HepG2 (cell line): ENCODE data around the gene LSR. TPM values are rescaled to one million over a fixed set of nuclear protein-coding genes. Genes with fewer than 3 reads are reported as not detected.

Source experiments
- ATF4 ChIP-seq, 2 experiments: fragments of 450-650 bp in 1 of 2; sonication (generic) in 1 of 2; formaldehyde crosslinking; IDR thresholded peaks; 2 replicates each; pipeline versions ENCODE4 v1.5.0 to v1.8.0; 2020 to 2022; ENCODE audit warnings: mild to moderate bottlenecking in 1 of 2, missing genetic modification reagents in 1 of 2
- DPF2 ChIP-seq: sonication (generic); formaldehyde crosslinking; IDR thresholded peaks from 2 replicates; pipeline ENCODE4 v1.4.0; 2020; ENCODE audit warnings: mild to moderate bottlenecking, low read depth, missing genetic modification reagents, borderline replicate concordance
- ELF4 ChIP-seq: sonication (generic); formaldehyde crosslinking; IDR thresholded peaks from 2 replicates; pipeline ENCODE4 v1.5.0; 2020; ENCODE audit warnings: missing genetic modification reagents, mild to moderate bottlenecking, moderate library complexity, borderline replicate concordance
- GABPB1 ChIP-seq: IDR thresholded peaks from 2 replicates; pipeline ENCODE4 v1.6.1; 2016; ENCODE audit warnings: mild to moderate bottlenecking, missing genetic modification reagents, moderate library complexity, missing compliant biosample characterization
- HMGXB4 ChIP-seq, 2 experiments: sonication (generic) in 1 of 2; formaldehyde crosslinking in 1 of 2; IDR thresholded peaks; 2 replicates each; pipeline versions ENCODE4 v1.4.0 to v1.6.1; 2018 to 2020; ENCODE audit warnings: missing genetic modification reagents in 2 of 2, borderline replicate concordance in 1 of 2, low read depth in 1 of 2, mild to moderate bottlenecking in 1 of 2, missing biosample characterization in 1 of 2
- KAT2B ChIP-seq: fragments of 150-350 bp; IDR thresholded peaks from 2 replicates; pipeline ENCODE4 v1.6.1; 2014; ENCODE audit warnings: low read depth, low read length, borderline replicate concordance
- MEIS2 ChIP-seq: sonication (generic); formaldehyde crosslinking; IDR thresholded peaks from 2 replicates; pipeline ENCODE4 v1.9.0; 2021; ENCODE audit warnings: mild to moderate bottlenecking, missing genetic modification reagents
- TSC22D2 ChIP-seq: sonication (generic); formaldehyde crosslinking; IDR thresholded peaks from 2 replicates; pipeline ENCODE4 v1.5.1; 2020; ENCODE audit warnings: missing genetic modification reagents, mild to moderate bottlenecking, borderline replicate concordance
- ZBTB14 ChIP-seq: sonication (generic); formaldehyde crosslinking; IDR thresholded peaks from 2 replicates; pipeline ENCODE4 v1.4.0; 2020; ENCODE audit warnings: missing genetic modification reagents
- ZFX ChIP-seq: sonication (generic); formaldehyde crosslinking; IDR thresholded peaks from 2 replicates; pipeline ENCODE4 v1.4.0; 2020; ENCODE audit warnings: mild to moderate bottlenecking, low read depth, missing genetic modification reagents, moderate library complexity
- ZNF253 ChIP-seq: sonication (generic); formaldehyde crosslinking; IDR thresholded peaks from 2 replicates; pipeline ENCODE4 v1.8.0; 2022; ENCODE audit warnings: mild to moderate bottlenecking, missing genetic modification reagents, borderline replicate concordance
- ZNF292 ChIP-seq: sonication (generic); formaldehyde crosslinking; IDR thresholded peaks from 2 replicates; pipeline ENCODE4 v1.8.1; 2022; ENCODE audit warnings: mild to moderate bottlenecking, low read depth, missing genetic modification reagents, borderline replicate concordance
- ZNF460 ChIP-seq: sonication (generic); formaldehyde crosslinking; IDR thresholded peaks from 2 replicates; pipeline ENCODE4 v1.5.1; 2020; ENCODE audit warnings: missing genetic modification reagents, mild to moderate bottlenecking, borderline replicate concordance
- ZNF501 ChIP-seq: sonication (generic); formaldehyde crosslinking; IDR thresholded peaks from 2 replicates; pipeline ENCODE4 v1.5.1; 2020; ENCODE audit warnings: mild to moderate bottlenecking, moderate library complexity, missing genetic modification reagents
- ZNF543 ChIP-seq: sonication (generic); formaldehyde crosslinking; IDR thresholded peaks from 2 replicates; pipeline ENCODE4 v1.4.0; 2020; ENCODE audit warnings: mild to moderate bottlenecking, missing genetic modification reagents
- ZNF720 ChIP-seq: sonication (generic); formaldehyde crosslinking; IDR thresholded peaks from 2 replicates; pipeline ENCODE4 v1.4.0; 2020; ENCODE audit warnings: missing genetic modification reagents
- ZNF782 ChIP-seq: sonication (generic); formaldehyde crosslinking; IDR thresholded peaks from 2 replicates; pipeline ENCODE4 v1.4.0; 2020; ENCODE audit warnings: missing genetic modification reagents, mild to moderate bottlenecking, borderline replicate concordance
- ZSCAN12 ChIP-seq: sonication (generic); formaldehyde crosslinking; IDR thresholded peaks from 2 replicates; pipeline ENCODE4 v1.9.0; 2021; ENCODE audit warnings: mild to moderate bottlenecking, missing genetic modification reagents
- polyA plus RNA-seq, 8 experiments: library from polyadenylated mRNA; depleted of rRNA in 3 of 8; stranded (reverse) in 7 of 8; unstranded in 1 of 8; fragments of >200 nt; fragmentation: Illumina TruSeq in 4 of 8; extraction: Trizol in 4 of 8; gene quantifications; 2 replicates each; pipeline versions ENCODE4 v1.2.1 to v1.2.3, GENCODE V29; 2011 to 2016; ENCODE audit warnings: low read depth in 4 of 8, missing spikeins in 1 of 8, mixed read lengths in 1 of 8; ENCODE audit not compliant: insufficient read depth in 1 of 8
- total RNA-seq, 5 experiments: library from RNA; depleted of rRNA; stranded (reverse); fragments of >200 nt; fragmentation: Illumina TruSeq; extraction: Trizol; gene quantifications; 2 replicates each; pipeline ENCODE4 v1.2.3, GENCODE V29; 2016; ENCODE audit warnings: low read depth in 1 of 5

LSR gene
- total and polyA plus RNA-seq, 2 of the 13 experiments (the other 11 are each of a cell fraction or from before 2014, with no cell fraction given): 29.2 to 79.2 TPM

GRCh38 chr19:35253316-35254286 lies 4.8 kb downstream of the LSR start (continued):
- TF ChIP-seq ZFX (peak; percentile 86), ZBTB14 (no peak), ZNF460 (CRISPR knock-in tag) (peak; percentile 99), DPF2 (CRISPR knock-in tag) (peak; percentile 55; the same call in 1 of the 2 replicates), ZSCAN12 (CRISPR knock-in tag) (peak; percentile 50; the same call in 1 of the 2 replicates), ELF4 (CRISPR knock-in tag) (no peak), MEIS2 (peak; percentile 33), KAT2B (no peak), ZNF782 (no peak), ZNF253 (no peak), TSC22D2 (CRISPR knock-in tag) (no peak), ZNF543 (CRISPR knock-in tag) (0 out of 2 replicates have a peak, but pooled peaks have one; percentile 57), ATF4 (CRISPR knock-in tag; IDR thresholded peaks at IDR 0.05) (peak in 1 of 2 experiments; percentile 50; a peak in 1 of 4 replicates), ZNF501 (peak; percentile 40; the same call in 1 of the 2 replicates), ZNF720 (CRISPR knock-in tag) (no peak), GABPB1 (CRISPR knock-in tag) (no peak), HMGXB4 (CRISPR knock-in tag; IDR thresholded peaks at IDR 0.05; ENCODE audit: borderline replicate concordance in 1 of 2, low read depth in 1 of 2) (0 out of 4 replicates have a peak, but pooled peaks have one; percentile 14 to 32), ZNF292 (CRISPR knock-in tag) (no peak; the same call in 1 of the 2 replicates)
